Memory B cell (primary cell): ENCODE data around the gene TPP2.

Experiments used
- ATAC-seq: fragments of 150-1000 bp; cut with Tn5 transposase; 2 replicates; pipeline ENCODE4 v1.10.0; 2021; ENCODE audit warnings: low read depth, mild to moderate bottlenecking, moderate library complexity
- DNase-seq, 2 donors: peaks; one replicate each; pipeline ENCODE4 v3.0.0; 2022; ENCODE audit warnings: low spot score in 2 of 2
- H3K27ac Mint-ChIP-seq: one replicate; pipeline ENCODE4 v1.8.0; 2022; ENCODE audit warnings: mild to moderate bottlenecking, moderate library complexity, mixed read lengths
- H3K27me3 Mint-ChIP-seq: one replicate; pipeline ENCODE4 v1.8.0; 2022; ENCODE audit warnings: mixed read lengths
- H3K36me3 Mint-ChIP-seq: one replicate; pipeline ENCODE4 v1.8.0; 2022; ENCODE audit warnings: mild to moderate bottlenecking, mixed read lengths
- H3K4me1 Mint-ChIP-seq: one replicate; pipeline ENCODE4 v1.8.0; 2022; ENCODE audit warnings: mixed read lengths
- H3K4me3 Mint-ChIP-seq: one replicate; pipeline ENCODE4 v1.8.0; 2022; ENCODE audit warnings: mild to moderate bottlenecking, moderate library complexity, mixed read lengths
- H3K9me3 Mint-ChIP-seq: one replicate; pipeline ENCODE4 v1.8.0; 2022; ENCODE audit warnings: mixed read lengths

TPP2 gene

DNA sequence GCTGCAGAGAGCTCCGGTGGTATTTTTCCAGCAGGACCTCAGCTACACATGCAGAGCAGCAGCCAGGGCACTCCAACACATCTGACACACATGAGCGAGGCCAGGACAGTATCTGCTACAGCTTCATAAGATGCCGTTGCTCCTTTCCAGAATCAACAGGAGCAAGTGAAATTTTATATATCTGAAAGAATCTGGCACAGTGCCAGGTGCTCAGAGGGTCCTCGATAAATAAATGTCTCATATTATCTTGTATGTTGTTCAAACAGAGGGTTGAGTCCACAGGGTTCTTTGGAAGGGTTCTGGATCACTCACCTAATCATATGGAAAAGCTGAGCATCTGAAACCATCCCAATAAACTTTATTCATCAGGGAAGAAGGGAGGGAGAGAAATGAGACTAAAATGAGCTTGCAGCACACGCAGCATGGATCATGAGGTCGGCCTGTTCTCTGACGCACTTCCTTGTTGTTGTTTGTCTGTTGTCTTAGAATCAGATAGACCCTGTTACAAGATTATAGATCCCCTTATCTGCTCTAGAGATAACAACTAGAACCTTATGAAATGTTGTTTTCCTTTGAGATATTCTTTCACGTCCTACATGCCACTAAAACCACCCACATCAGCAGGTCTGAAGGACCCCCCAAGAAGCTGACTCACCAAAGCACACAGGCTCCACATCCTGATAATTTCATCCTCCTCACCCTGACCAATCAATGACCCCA, 101.3 kb downstream of the TPP2 start:
- no peak overlapping the region for H3K4me3 Mint-ChIP-seq
- no peak overlapping the region for H3K27ac Mint-ChIP-seq
- DNase-seq (no peak), ATAC-seq (no peak)
- no peaks in the 10 kb centered on the region for H3K4me1 Mint-ChIP-seq
- H3K27me3 Mint-ChIP-seq = peaks cover 23% of the 10 kb centered on the region
- no peaks in the 10 kb centered on the region for H3K36me3 Mint-ChIP-seq
- peaks cover 4% of the 10 kb centered on the region for H3K9me3 Mint-ChIP-seq

DNA sequence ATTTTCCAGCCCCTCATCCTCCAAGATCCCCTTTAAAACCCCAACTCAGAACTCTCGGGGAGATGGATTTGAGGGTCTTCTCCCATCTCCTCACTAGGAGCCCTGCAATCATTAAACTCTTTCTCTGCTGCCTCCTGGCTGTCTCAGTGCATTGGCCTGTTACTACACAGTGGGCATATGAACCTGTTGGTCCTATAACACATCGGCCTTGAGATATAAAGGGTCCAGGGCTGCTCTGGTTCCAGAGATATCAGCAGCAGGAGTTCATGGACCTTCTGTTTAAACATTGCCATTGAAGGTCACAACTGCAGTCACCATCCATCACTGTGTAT, 101.8 kb downstream of the TPP2 start:
- peaks cover 23% of the 10 kb centered on the region for H3K27me3 Mint-ChIP-seq
- no peak overlapping the region for H3K4me3 Mint-ChIP-seq
- ATAC-seq (no peak), DNase-seq (no peak)
- H3K36me3 Mint-ChIP-seq = no peaks in the 10 kb centered on the region
- H3K27ac Mint-ChIP-seq = no peak overlapping the region
- no peaks in the 10 kb centered on the region for H3K4me1 Mint-ChIP-seq
- H3K9me3 Mint-ChIP-seq = peaks cover 4% of the 10 kb centered on the region

DNA sequence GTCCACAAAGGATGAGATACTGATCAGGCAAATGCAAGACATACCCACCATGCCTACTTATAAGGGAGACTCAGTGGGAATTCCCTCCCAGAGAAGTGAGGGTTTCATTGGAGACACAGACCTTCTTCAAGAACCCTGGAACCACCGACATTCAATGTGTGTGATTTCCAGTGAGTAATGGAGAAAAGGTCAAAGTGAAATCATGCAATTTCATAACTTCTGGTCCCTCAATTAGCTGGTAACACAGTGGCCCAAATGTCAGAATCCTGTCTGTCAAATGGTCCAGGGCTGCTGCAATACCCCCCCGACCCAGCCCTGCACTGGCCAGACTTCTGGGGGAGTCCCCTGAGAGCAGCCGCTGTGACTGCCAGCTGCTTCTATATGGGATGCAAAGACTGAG, 102.7 kb downstream of the TPP2 start:
- H3K4me1 Mint-ChIP-seq = no peaks in the 10 kb centered on the region
- ATAC-seq (no peak), DNase-seq (no peak)
- H3K27me3 Mint-ChIP-seq = peaks cover 22% of the 10 kb centered on the region
- no peak overlapping the region for H3K27ac Mint-ChIP-seq
- H3K9me3 Mint-ChIP-seq = peaks cover 4% of the 10 kb centered on the region
- no peaks in the 10 kb centered on the region for H3K36me3 Mint-ChIP-seq
- no peak overlapping the region for H3K4me3 Mint-ChIP-seq

DNA sequence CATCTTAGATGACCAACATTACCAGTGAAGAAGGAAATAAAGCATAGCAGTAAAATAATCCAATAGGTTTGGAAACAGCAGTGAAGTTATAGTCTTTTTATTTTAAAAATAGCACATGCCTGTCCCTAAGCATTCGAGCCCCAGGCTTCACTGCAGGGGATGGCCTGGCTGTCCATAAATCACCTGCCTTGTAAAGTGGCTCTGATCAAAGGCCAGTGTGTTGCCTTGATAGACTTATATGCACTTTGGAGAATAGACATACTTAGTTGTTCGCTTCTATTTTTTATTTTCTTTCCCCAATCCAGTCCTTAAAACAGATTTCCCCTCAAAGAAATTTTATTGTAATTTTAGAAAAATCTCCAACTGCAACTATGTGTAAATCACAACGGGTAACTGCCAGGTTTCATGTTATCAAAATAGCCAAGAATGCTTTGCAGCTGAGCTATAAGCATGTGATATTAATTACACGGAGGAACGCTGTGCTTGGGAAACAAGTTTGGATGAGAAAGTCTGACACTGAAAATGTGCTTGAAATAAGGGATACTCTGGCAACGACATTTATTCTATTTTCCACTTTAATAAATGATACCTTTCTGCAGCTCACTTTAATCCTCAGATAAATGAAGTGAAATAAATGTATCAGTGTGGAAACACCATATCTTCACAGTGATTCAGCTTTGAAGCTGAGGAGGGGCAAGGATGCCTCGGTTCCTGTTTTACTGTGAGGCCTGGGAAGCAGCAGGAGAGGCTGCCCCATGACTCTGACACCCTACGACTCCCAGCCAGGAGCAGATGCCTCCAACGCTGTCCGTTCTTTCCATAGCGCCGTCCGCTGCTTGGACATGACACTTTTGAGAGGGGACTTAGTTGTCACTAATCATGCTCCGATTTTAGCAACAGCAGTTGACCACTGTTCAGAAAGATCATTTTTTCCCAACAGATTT, 103.6 kb downstream of the TPP2 start:
- H3K36me3 Mint-ChIP-seq = no peaks in the 10 kb centered on the region
- no peak for DNase-seq

DNA sequence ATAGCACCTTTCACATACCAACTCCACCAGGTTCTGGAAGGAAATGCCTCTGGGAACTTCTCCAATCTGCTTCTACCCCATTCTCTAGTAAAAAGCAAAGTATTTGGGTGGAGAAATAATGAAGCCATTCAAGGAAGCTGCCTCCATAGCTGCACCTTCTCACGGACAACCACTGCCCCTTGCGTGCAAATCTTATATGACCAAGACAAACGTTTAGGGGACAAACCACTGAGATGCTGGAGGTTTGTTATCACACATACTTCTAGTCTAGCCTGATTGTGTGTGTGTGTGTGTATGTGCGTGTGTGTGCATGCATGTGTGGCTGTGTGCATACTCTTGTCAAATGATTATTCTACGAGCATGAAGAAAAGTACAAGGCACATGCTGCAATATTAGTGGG, 104.5 kb downstream of the TPP2 start:
- Mint-ChIP-seq H3K36me3 (no peaks in the 10 kb centered on the region), H3K27ac (no peak overlapping the region), H3K4me3 (no peak overlapping the region), H3K9me3 (peaks cover 4% of the 10 kb centered on the region), H3K4me1 (no peaks in the 10 kb centered on the region), H3K27me3 (peaks cover 17% of the 10 kb centered on the region)
- ATAC-seq (no peak), DNase-seq (no peak)

More for the DNA sequence above, 103.6 kb downstream of the TPP2 start:
- Mint-ChIP-seq H3K4me3 (no peak overlapping the region), H3K9me3 (peaks cover 4% of the 10 kb centered on the region), H3K27me3 (peaks cover 19% of the 10 kb centered on the region), H3K27ac (no peak overlapping the region), H3K4me1 (no peaks in the 10 kb centered on the region)
- no peak for ATAC-seq

DNA sequence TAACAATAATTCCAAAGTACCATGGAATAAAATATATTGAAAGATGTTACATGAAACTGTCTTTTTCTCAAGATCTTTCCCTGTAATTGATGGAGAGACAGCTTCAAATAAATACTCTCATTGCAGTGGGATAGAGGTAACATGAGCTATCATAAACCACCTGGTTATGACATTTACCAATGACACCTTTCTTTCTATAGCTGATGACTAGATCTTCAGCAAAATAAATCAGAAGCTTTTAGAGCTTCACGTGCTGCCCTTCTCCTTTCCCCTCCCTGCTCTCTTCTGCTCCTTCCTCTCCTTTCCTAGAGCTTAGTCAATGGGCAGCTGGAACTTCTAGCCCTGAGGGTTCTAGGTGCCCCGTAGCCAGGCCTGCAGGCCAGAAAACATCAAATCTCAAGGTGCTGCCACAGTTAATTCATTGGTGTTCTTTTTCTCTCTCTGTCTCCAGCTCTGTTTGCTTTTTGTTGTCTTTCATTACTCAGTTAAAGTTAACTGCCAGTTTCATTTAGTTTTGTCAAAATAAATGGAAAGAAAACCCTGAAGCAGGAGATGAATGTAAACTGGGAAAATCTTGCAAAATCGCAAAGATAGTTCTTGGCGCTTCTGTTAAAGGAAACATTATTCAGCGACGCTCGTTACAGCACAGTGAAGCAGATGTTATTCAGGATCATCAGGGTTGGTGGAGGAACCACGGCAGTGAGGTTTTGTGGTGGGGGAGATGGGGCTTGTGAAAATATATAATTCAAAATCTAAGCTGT, 106.4 kb downstream of the TPP2 start:
- H3K9me3 Mint-ChIP-seq = peaks cover 4% of the 10 kb centered on the region
- H3K27ac Mint-ChIP-seq = no peak overlapping the region
- H3K4me3 Mint-ChIP-seq = no peak overlapping the region
- H3K4me1 Mint-ChIP-seq = no peaks in the 10 kb centered on the region
- DNase-seq (no peak), ATAC-seq (no peak)
- H3K36me3 Mint-ChIP-seq = no peaks in the 10 kb centered on the region
- H3K27me3 Mint-ChIP-seq = peaks cover 17% of the 10 kb centered on the region

DNA sequence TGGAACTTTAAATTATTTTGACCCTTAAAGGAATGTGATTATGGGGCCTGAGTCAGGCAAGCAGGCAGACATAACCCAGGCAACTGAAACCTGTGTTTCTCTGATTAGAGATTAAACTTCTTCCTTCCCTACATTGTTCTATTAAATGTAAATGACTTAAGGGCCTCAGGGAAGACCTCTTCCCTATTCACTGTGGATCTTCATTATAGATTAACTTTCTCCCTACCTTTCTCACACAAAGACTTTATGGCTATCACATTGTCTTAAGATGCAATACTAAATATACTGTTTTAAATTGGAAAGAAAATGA, 106.9 kb downstream of the TPP2 start:
- DNase-seq (no peak), ATAC-seq (no peak)
- H3K27me3 Mint-ChIP-seq = peaks cover 14% of the 10 kb centered on the region
- H3K36me3 Mint-ChIP-seq = no peaks in the 10 kb centered on the region
- no peaks in the 10 kb centered on the region for H3K4me1 Mint-ChIP-seq
- H3K27ac Mint-ChIP-seq = no peak overlapping the region
- no peaks in the 10 kb centered on the region for H3K9me3 Mint-ChIP-seq
- no peak overlapping the region for H3K4me3 Mint-ChIP-seq

DNA sequence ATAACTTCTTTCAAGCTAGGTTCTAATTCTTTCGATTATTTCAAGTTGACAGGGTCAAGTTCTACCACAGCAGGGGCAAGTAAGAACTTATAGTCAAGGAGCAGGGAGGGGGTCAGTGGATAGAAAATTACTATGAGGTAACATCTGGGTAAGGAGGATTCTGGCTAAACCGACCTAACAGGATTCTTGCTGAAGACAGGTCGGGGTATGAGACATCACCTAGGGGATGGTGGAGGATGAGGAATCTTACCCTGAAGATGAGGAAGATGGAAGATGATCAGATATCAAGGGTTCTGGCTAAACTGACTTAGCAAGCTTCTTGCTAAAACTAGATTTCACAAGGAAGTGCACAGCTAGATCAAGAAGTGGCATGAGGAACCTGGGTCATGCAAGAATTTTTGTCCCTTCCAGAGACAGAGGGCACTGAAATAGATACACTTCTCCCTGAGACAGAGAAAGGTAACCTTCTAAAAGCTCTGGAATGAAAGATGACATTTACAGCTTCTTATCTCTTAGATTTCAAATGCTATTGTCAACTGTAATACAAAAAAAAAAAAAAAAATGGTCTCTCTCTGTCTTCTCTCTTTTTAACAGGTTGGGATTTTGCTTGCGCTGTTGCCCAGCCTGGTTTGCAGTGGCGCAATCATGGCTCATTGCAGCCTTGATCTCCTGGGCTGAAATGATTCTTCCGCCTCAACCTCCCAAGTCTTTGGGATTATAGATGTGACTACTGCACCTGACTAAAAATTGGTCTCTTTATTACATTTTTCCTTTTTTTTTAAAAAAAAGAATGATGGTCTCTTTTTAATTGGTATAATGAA, 107.7 kb downstream of the TPP2 start:
- DNase-seq (no peak), ATAC-seq (no peak)
- peaks cover 4% of the 10 kb centered on the region for H3K9me3 Mint-ChIP-seq
- H3K36me3 Mint-ChIP-seq = no peaks in the 10 kb centered on the region
- peaks cover 16% of the 10 kb centered on the region for H3K27me3 Mint-ChIP-seq
- no peak overlapping the region for H3K4me3 Mint-ChIP-seq
- H3K4me1 Mint-ChIP-seq = no peaks in the 10 kb centered on the region
- no peak overlapping the region for H3K27ac Mint-ChIP-seq

DNA sequence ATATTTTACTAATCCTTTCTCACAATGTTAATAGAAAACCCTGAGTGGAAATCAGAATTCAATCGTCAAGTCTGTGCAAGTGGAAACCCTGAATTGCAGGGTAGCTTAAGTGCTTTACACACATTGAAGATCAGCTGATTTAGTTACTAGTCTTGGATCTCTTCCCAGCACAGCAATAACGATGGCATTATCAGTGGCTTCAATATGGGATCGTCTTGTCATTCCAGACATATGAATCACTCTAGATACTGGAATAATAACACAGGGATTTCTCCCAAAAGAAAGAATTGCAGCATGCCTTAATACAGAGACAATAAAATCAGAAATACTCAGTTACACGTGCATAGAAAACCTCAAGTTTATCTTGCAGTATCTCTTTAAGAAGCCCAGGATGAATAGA, 110.7 kb downstream of the TPP2 start:
- peaks cover 9% of the 10 kb centered on the region for H3K9me3 Mint-ChIP-seq
- H3K27ac Mint-ChIP-seq = no peak overlapping the region
- DNase-seq (no peak), ATAC-seq (no peak)
- peaks cover 19% of the 10 kb centered on the region for H3K27me3 Mint-ChIP-seq
- H3K4me1 Mint-ChIP-seq = no peaks in the 10 kb centered on the region
- H3K36me3 Mint-ChIP-seq = no peaks in the 10 kb centered on the region
- H3K4me3 Mint-ChIP-seq = no peak overlapping the region

DNA sequence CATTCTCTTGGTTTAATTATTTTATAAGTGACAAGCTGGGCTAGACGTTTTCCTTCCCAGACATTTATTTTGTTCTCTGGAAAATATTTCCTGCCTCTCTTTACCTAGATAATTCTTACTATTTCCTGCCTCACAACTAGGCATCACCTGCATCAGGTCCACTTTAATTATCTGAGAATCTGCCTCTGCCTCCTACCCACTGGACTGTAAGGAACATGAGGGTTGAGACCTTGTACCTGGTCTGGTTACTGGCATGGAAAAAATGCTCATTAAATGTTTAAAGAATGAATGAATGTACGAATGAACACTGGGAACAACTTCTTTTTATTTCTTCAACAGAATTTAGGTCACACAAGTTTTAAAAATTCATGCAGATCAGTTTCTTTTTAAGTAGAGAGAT, 111.4 kb downstream of the TPP2 start:
- ATAC-seq (no peak), DNase-seq (no peak)
- Mint-ChIP-seq H3K27me3 (peaks cover 18% of the 10 kb centered on the region), H3K4me3 (no peak overlapping the region), H3K27ac (no peak overlapping the region), H3K9me3 (peaks cover 9% of the 10 kb centered on the region), H3K36me3 (no peaks in the 10 kb centered on the region), H3K4me1 (no peaks in the 10 kb centered on the region)

DNA sequence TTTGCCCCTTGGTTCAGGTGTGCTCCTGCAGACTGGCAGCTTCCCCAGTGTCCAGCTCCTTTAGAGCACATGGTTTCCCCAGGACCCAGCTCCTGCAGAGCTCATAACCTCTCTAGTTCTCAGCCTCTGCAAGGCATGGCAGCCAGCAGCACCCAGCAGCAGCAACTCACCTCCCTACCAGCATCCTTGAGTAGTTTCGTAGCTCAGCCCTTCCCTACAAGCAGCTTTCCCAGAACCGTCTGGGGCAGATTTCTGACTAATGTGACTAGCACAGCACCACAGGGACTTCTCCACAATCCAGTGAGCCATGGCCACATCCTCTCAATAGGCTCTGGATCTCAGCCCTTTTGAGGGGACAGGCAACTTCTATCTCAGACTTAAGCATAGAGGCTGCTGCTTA, 112.2 kb downstream of the TPP2 start:
- no peaks in the 10 kb centered on the region for H3K4me1 Mint-ChIP-seq
- ATAC-seq (no peak), DNase-seq (no peak)
- no peak overlapping the region for H3K27ac Mint-ChIP-seq
- H3K27me3 Mint-ChIP-seq = peaks cover 18% of the 10 kb centered on the region
- no peaks in the 10 kb centered on the region for H3K36me3 Mint-ChIP-seq
- H3K4me3 Mint-ChIP-seq = no peak overlapping the region
- peaks cover 9% of the 10 kb centered on the region for H3K9me3 Mint-ChIP-seq

DNA sequence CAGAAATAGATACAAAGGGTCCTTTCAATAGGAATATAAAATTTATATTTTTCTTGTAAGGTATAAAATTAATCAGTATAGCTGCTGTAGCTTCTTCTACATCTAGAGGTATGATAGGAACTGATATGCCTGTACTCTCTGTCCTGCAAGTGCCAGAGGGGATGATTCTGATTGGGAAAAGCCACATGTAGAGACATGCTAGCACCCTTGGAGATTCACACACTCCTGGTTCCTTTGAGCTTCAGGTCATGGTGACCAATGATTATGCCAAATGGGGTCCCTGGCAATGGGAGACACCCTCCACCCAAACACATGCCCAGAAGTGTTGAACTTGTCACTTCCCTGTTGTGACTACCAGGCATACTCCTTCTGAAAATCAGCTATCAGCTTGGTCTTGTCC, 112.8 kb downstream of the TPP2 start:
- no peak overlapping the region for H3K27ac Mint-ChIP-seq
- H3K4me1 Mint-ChIP-seq = no peaks in the 10 kb centered on the region
- no peaks in the 10 kb centered on the region for H3K36me3 Mint-ChIP-seq
- H3K27me3 Mint-ChIP-seq = peaks cover 18% of the 10 kb centered on the region
- DNase-seq = no peak
- no peak overlapping the region for H3K4me3 Mint-ChIP-seq
- no peak for ATAC-seq
- H3K9me3 Mint-ChIP-seq = peaks cover 9% of the 10 kb centered on the region

DNA sequence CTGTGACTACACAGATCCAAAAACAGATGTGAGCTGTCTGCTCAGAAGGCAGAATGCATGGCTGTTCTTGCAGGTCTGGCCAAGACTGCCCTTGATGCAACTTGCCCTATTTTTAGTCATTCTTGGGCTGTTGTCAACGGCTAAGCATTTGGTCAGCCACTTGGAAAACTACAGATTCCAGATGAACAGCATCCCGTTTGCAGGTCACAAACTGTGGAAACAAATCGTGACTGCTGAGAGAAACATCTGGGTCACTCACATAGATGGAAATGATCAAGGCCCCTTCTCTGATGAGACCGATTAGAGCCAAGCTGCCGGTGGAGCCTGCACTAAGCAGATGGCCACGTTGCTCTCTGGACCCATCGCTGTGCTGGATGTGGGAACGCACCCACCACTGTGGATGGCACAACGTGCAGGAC, 113.5 kb downstream of the TPP2 start:
- H3K27me3 Mint-ChIP-seq = peaks cover 15% of the 10 kb centered on the region

More for the DNA sequence above, 113.5 kb downstream of the TPP2 start:
- peaks cover 9% of the 10 kb centered on the region for H3K9me3 Mint-ChIP-seq
- H3K4me1 Mint-ChIP-seq = peaks cover under 1% of the 10 kb centered on the region
- ATAC-seq (no peak), DNase-seq (no peak)
- no peak overlapping the region for H3K27ac Mint-ChIP-seq
- no peaks in the 10 kb centered on the region for H3K36me3 Mint-ChIP-seq
- no peak overlapping the region for H3K4me3 Mint-ChIP-seq
